SK-N-SH (cell line): ENCODE data around the gene KARS1. TPM values are rescaled to one million over a fixed set of nuclear protein-coding genes. Genes with fewer than 3 reads are reported as not detected.

Experiments used
- CTCF ChIA-PET: fragments of 300-600, 350-600 bp; formaldehyde crosslinking; extraction: SDS; loops from one replicate; lab custom pipeline; 2021; lab: Yijun Ruan, JAX
- POLR2A ChIA-PET: fragments of 350-600 bp; sonication (Branson Sonifier 250); formaldehyde crosslinking; extraction: SDS; loops from one replicate; lab custom pipeline; 2020; ENCODE audit warnings: antibody characterized with exemption, inconsistent platforms; lab: Yijun Ruan, JAX
- DNase-seq: peaks from one replicate; pipeline ENCODE4 v3.0.0; 2012
- H2AFZ ChIP-seq: fragments of 200-600 bp; sonication (generic); 2 replicates; pipeline ENCODE4 v1.8.1; 2016; ENCODE audit warnings: antibody characterized with exemption, mild to moderate bottlenecking, low read depth
- H3F3A ChIP-seq: fragments of 200-600 bp; sonication (generic); replicated peaks from 2 replicates; pipeline ENCODE3; 2016; ENCODE audit warnings: antibody characterized with exemption, mild to moderate bottlenecking; ENCODE audit not compliant: insufficient read depth
- H3K27ac ChIP-seq, 2 experiments: fragments of 200-500 bp in 1 of 2; fragments of 200-600 bp in 1 of 2; sonication (Bioruptor generic) in 1 of 2; sonication (generic), shearing (Covaris generic) in 1 of 2; 2 replicates each; pipeline versions ENCODE4 v1.5.1 to v1.6.1; 2014 to 2016; ENCODE audit warnings: low read depth in 2 of 2, inconsistent platforms in 1 of 2, low read length in 1 of 2, mild to moderate bottlenecking in 1 of 2, mixed read lengths in 1 of 2
- H3K27me3 ChIP-seq: fragments of 200-600 bp; sonication (generic), shearing (Covaris generic); 2 replicates; pipeline ENCODE4 v1.6.1; 2016; ENCODE audit warnings: mixed run types; ENCODE audit not compliant: insufficient read depth
- H3K36me3 ChIP-seq, 2 experiments: fragments of 200-500 bp in 1 of 2; fragments of 200-600 bp in 1 of 2; sonication (Bioruptor generic) in 1 of 2; sonication (generic) in 1 of 2; replicated peaks in 1 of 2; 2 replicates each; pipeline versions ENCODE3 to v1.5.1; 2014 to 2016; ENCODE audit warnings: low read length in 1 of 2, mild to moderate bottlenecking in 1 of 2; ENCODE audit not compliant: insufficient read depth in 2 of 2, control insufficient read depth in 1 of 2
- H3K4me1 ChIP-seq, 2 experiments: fragments of 200-500 bp in 1 of 2; fragments of 200-600 bp in 1 of 2; sonication (Bioruptor generic) in 1 of 2; sonication (generic), shearing (Covaris generic) in 1 of 2; 2 replicates each; pipeline versions ENCODE4 v1.5.1 to v1.6.1; 2014 to 2016; ENCODE audit warnings: low read depth in 1 of 2, low read length in 1 of 2, mixed run types in 1 of 2; ENCODE audit not compliant: insufficient read depth in 2 of 2, control insufficient read depth in 1 of 2
- H3K4me2 ChIP-seq: fragments of 200-600 bp; sonication (generic), shearing (Covaris generic); 2 replicates; pipeline ENCODE4 v1.6.1; 2017; ENCODE audit warnings: mixed run types
- H3K4me3 ChIP-seq, 2 experiments: fragments of 200-500 bp in 1 of 2; fragments of 200-600 bp in 1 of 2; sonication (Bioruptor generic) in 1 of 2; sonication (generic), shearing (Covaris generic) in 1 of 2; 2 replicates each; pipeline versions ENCODE4 v1.5.1 to v1.8.1; 2014 to 2016; ENCODE audit warnings: low read depth in 2 of 2, inconsistent platforms in 1 of 2, low read length in 1 of 2, mild to moderate bottlenecking in 1 of 2, mixed read lengths in 1 of 2, moderate library complexity in 1 of 2
- H3K79me2 ChIP-seq: fragments of 200-600 bp; sonication (generic); 2 replicates; pipeline ENCODE4 v1.8.1; 2017; ENCODE audit warnings: mild to moderate bottlenecking; ENCODE audit not compliant: insufficient read depth
- H3K9ac ChIP-seq: fragments of 200-600 bp; sonication (generic); 2 replicates; pipeline ENCODE4 v1.6.1; 2017; ENCODE audit warnings: mixed run types
- H3K9me2 ChIP-seq: fragments of 200-600 bp; sonication (generic); 2 replicates; pipeline ENCODE4 v1.6.1; 2017; ENCODE audit warnings: mixed run types
- H3K9me3 ChIP-seq: fragments of 200-600 bp; sonication (generic); 2 replicates; pipeline ENCODE4 v1.6.1; 2017; ENCODE audit warnings: mixed run types, mild to moderate bottlenecking, moderate library complexity
- H4K20me1 ChIP-seq: fragments of 200-600 bp; sonication (generic); 2 replicates; pipeline ENCODE4 v1.6.1; 2017; ENCODE audit warnings: mild to moderate bottlenecking, mixed run types; ENCODE audit not compliant: insufficient read depth
- FOSL2 ChIP-seq: IDR thresholded peaks from 2 replicates; pipeline ENCODE4 v1.4.0; 2012; ENCODE audit warnings: low read depth, mild to moderate bottlenecking, moderate library complexity, borderline replicate concordance
- FOXJ3 ChIP-seq: sonication (generic); formaldehyde crosslinking; IDR thresholded peaks from 2 replicates; pipeline ENCODE4 v1.5.1; 2020; ENCODE audit warnings: mild to moderate bottlenecking, missing genetic modification reagents
- GABPA ChIP-seq: IDR thresholded peaks from 2 replicates; pipeline ENCODE4 v1.4.0; 2012; ENCODE audit warnings: low read depth, mild to moderate bottlenecking
- POLR2AphosphoS5 ChIP-seq: IDR thresholded peaks from 2 replicates; pipeline ENCODE4 v1.6.1; 2012; ENCODE audit warnings: low read depth, low read length
- RXRA ChIP-seq: IDR thresholded peaks from 2 replicates; pipeline ENCODE4 v1.4.0; 2012; ENCODE audit warnings: low read depth, mild to moderate bottlenecking, borderline replicate concordance
- SIN3A ChIP-seq: IDR thresholded peaks from 2 replicates; pipeline ENCODE4 v1.6.1; 2012; ENCODE audit warnings: low read depth, mild to moderate bottlenecking, low read length, moderate library complexity, borderline replicate concordance
- SMC3 ChIP-seq: IDR thresholded peaks from 2 replicates; pipeline ENCODE4 v1.6.1; 2012; ENCODE audit warnings: low read depth, low read length, improper control_type of control experiment
- TCF12 ChIP-seq: IDR thresholded peaks from 2 replicates; pipeline ENCODE4 v1.4.0; 2012
- WGBS: methylation state at CpG from one replicate; pipeline ENCODE4 v1.1.6; 2017; ENCODE audit warnings: low lambda C conversion rate; 5-methylcytosine and 5-hydroxymethylcytosine counted together
- polyA plus RNA-seq, 3 experiments: library from polyadenylated mRNA; depleted of rRNA; stranded (reverse); fragments of >200 nt; gene quantifications; 2 replicates each; pipeline ENCODE4 v1.2.3, GENCODE V29; 2012
- TF ChIP-seq, protein P1 (sequence below): IDR thresholded peaks from 2 replicates; pipeline ENCODE4 v1.4.0; 2012; ENCODE audit warnings: low read depth, borderline replicate concordance
- TF ChIP-seq, protein P2 (sequence below): IDR thresholded peaks from 2 replicates; pipeline ENCODE4 v1.4.0; 2012; ENCODE audit warnings: low read depth
- TF ChIP-seq, protein P3 (sequence below): fragments of 200-600 bp; sonication (generic); IDR thresholded peaks from 2 replicates; pipeline ENCODE4 v1.6.1; 2017; ENCODE audit warnings: antibody characterized with exemption, mild to moderate bottlenecking, moderate library complexity
- TF ChIP-seq, protein P4 (sequence below): fragments of 150-350 bp; IDR thresholded peaks from 2 replicates; pipeline ENCODE4 v1.6.1; 2017; ENCODE audit warnings: antibody characterized with exemption, low read length, low read depth, borderline replicate concordance
- TF ChIP-seq, protein P5 (sequence below): IDR thresholded peaks from 2 replicates; pipeline ENCODE4 v1.6.1; 2012; ENCODE audit warnings: mild to moderate bottlenecking, low read depth, low read length, moderate library complexity

Gene KARS1
- polyA plus RNA-seq, 1 of the 3 experiments (the other 2 are of a cell fraction): 134 TPM

DNA sequence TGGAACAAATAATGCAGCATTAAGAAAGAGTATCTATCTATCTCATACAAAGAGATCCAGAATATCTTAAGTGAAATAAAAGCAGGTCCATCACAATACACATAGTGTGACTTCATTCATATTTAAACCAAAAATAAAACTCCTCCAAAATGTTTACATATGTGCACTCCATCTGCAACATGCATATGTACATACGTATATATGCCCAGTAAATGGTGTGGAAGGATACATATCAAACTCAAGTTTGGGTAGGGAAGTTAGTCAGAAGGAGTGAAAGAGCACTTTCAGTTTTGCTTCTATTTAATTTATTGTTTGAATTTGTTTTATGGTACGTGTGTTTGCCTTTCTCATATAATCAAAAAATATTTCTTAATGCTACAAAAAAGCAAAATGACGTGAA lies 12.4 kb downstream of the KARS1 start (continued):
- TF ChIP-seq, protein P1, sequence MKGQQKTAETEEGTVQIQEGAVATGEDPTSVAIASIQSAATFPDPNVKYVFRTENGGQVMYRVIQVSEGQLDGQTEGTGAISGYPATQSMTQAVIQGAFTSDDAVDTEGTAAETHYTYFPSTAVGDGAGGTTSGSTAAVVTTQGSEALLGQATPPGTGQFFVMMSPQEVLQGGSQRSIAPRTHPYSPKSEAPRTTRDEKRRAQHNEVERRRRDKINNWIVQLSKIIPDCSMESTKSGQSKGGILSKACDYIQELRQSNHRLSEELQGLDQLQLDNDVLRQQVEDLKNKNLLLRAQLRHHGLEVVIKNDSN: no peak
- TF ChIP-seq RXRA: no peak

DNA sequence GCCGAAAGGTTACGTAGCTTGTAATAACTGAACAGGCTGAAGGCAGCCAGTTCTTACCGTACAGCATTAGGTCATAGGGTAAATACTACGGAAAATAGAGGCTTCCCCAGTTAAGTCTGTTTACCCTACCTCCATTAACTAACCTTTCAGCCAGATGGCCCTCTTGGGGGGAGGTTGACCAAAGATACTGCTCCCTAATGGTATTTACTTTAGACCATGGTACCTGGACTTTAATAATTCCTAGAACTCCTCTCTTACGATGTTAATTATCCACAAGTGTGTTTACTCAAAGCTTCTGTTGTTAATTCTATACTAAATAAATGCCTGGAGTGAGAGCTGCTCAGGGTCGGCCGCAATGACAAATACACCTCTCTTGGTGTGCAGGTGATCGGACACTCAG lies 14.6 kb downstream of the KARS1 start:
- DNase-seq: no peak
- ChIA-PET POLR2A (interaction anchor here (1.5 kb wide), 1 partner anchor 10 kb away, joined by 4 read pairs; the partner anchor contains the start of gene ADAT1), CTCF (interaction anchor here (2.4 kb wide), 1 partner anchor 11 kb away, joined by 9 read pairs; no protein-coding TSS in a partner anchor)
- H2AFZ ChIP-seq: no peak overlapping the region
- no peak overlapping the region for H3K9ac ChIP-seq
- H3K27me3 ChIP-seq: no peaks in the 10 kb centered on the region
- H3K36me3 ChIP-seq: peaks cover 68 to 84% of the 10 kb centered on the region in 2 experiments
- no peak for TF ChIP-seq RXRA
- no peak for TF ChIP-seq FOSL2
- TF ChIP-seq, protein P2, sequence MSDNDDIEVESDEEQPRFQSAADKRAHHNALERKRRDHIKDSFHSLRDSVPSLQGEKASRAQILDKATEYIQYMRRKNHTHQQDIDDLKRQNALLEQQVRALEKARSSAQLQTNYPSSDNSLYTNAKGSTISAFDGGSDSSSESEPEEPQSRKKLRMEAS: no peak
- TF ChIP-seq, protein P1: no peak
- TF ChIP-seq SMC3: no peak
- TF ChIP-seq, protein P3, sequence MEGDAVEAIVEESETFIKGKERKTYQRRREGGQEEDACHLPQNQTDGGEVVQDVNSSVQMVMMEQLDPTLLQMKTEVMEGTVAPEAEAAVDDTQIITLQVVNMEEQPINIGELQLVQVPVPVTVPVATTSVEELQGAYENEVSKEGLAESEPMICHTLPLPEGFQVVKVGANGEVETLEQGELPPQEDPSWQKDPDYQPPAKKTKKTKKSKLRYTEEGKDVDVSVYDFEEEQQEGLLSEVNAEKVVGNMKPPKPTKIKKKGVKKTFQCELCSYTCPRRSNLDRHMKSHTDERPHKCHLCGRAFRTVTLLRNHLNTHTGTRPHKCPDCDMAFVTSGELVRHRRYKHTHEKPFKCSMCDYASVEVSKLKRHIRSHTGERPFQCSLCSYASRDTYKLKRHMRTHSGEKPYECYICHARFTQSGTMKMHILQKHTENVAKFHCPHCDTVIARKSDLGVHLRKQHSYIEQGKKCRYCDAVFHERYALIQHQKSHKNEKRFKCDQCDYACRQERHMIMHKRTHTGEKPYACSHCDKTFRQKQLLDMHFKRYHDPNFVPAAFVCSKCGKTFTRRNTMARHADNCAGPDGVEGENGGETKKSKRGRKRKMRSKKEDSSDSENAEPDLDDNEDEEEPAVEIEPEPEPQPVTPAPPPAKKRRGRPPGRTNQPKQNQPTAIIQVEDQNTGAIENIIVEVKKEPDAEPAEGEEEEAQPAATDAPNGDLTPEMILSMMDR: no peak
- no peak for TF ChIP-seq SIN3A
- TF ChIP-seq, protein P4, sequence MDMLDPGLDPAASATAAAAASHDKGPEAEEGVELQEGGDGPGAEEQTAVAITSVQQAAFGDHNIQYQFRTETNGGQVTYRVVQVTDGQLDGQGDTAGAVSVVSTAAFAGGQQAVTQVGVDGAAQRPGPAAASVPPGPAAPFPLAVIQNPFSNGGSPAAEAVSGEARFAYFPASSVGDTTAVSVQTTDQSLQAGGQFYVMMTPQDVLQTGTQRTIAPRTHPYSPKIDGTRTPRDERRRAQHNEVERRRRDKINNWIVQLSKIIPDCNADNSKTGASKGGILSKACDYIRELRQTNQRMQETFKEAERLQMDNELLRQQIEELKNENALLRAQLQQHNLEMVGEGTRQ: no peak
- no peak for TF ChIP-seq TCF12
- TF ChIP-seq FOXJ3 (CRISPR knock-in tag): no peak
- TF ChIP-seq POLR2AphosphoS5: no peak
- no peak for TF ChIP-seq GABPA
- TF ChIP-seq, protein P5, sequence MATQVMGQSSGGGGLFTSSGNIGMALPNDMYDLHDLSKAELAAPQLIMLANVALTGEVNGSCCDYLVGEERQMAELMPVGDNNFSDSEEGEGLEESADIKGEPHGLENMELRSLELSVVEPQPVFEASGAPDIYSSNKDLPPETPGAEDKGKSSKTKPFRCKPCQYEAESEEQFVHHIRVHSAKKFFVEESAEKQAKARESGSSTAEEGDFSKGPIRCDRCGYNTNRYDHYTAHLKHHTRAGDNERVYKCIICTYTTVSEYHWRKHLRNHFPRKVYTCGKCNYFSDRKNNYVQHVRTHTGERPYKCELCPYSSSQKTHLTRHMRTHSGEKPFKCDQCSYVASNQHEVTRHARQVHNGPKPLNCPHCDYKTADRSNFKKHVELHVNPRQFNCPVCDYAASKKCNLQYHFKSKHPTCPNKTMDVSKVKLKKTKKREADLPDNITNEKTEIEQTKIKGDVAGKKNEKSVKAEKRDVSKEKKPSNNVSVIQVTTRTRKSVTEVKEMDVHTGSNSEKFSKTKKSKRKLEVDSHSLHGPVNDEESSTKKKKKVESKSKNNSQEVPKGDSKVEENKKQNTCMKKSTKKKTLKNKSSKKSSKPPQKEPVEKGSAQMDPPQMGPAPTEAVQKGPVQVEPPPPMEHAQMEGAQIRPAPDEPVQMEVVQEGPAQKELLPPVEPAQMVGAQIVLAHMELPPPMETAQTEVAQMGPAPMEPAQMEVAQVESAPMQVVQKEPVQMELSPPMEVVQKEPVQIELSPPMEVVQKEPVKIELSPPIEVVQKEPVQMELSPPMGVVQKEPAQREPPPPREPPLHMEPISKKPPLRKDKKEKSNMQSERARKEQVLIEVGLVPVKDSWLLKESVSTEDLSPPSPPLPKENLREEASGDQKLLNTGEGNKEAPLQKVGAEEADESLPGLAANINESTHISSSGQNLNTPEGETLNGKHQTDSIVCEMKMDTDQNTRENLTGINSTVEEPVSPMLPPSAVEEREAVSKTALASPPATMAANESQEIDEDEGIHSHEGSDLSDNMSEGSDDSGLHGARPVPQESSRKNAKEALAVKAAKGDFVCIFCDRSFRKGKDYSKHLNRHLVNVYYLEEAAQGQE: no peak
- no peak overlapping the region for H3K4me3 ChIP-seq
- H3K4me2 ChIP-seq: no peak overlapping the region
- no peaks in the 10 kb centered on the region for H3F3A ChIP-seq
- no peaks in the 10 kb centered on the region for H4K20me1 ChIP-seq
- 87% methylated on average over 8 of the region's 8 CpGs for WGBS
- H3K79me2 ChIP-seq: no peaks in the 10 kb centered on the region
- H3K4me1 ChIP-seq: no peaks in the 10 kb centered on the region
- no peak overlapping the region for H3K27ac ChIP-seq
- H3K9me3 ChIP-seq: no peaks in the 10 kb centered on the region
- no peaks in the 10 kb centered on the region for H3K9me2 ChIP-seq
